GM12878 (cell line): ENCODE measurements around the gene TRIM32. TPM values are rescaled to one million over a fixed set of nuclear protein-coding genes. Genes with fewer than 3 reads are reported as not detected.

Experiments used
- ATAC-seq: fragments of 200-7000 bp; cut with Tn5 transposase; 3 replicates; pipeline ENCODE4 v1.9.1; 2020; ENCODE audit warnings: mild to moderate bottlenecking, moderate library complexity
- BruUV-seq: library from RNA; stranded (reverse); fragments of 400-500 nt; replicated peaks from 2 replicates; lab custom pipeline; 2021; lab: Mats Ljungman, UMichigan
- CTCF ChIA-PET: fragments of 300-600 bp; sonication (Branson Sonifier 250); formaldehyde crosslinking; extraction: SDS; loops from one replicate; lab custom pipeline; 2021; ENCODE audit warnings: inconsistent platforms; lab: Yijun Ruan, JAX
- POLR2A ChIA-PET: fragments of 350-600 bp; formaldehyde crosslinking; extraction: SDS; loops from one replicate; lab custom pipeline; 2021; ENCODE audit warnings: inconsistent platforms; lab: Charles Lee
- RAD21 ChIA-PET: fragments of 300-600 bp; sonication (Branson Sonifier 250); formaldehyde crosslinking; loops from one replicate; lab custom pipeline; 2023; ENCODE audit warnings: antibody characterized with exemption; ENCODE audit not compliant: unreplicated experiment; lab: Charles Lee
- SMC1A ChIA-PET: fragments of 300-600 bp; sonication (Branson Sonifier 250); formaldehyde crosslinking; loops from one replicate; lab custom pipeline; 2023; ENCODE audit not compliant: unreplicated experiment, uncharacterized antibody; lab: Charles Lee
- DNase-seq: peaks from one replicate; pipeline ENCODE4 v3.0.0-alpha.2; 2011; ENCODE audit warnings: low read depth, low spot score
- FAIRE-seq: peaks from 3 replicates; lab custom pipeline; 2011; peaks lifted over from hg19 to GRCh38; lab: Jason Lieb, UNC
- H2AFZ ChIP-seq: 2 replicates; pipeline ENCODE4 v1.6.0; 2011; ENCODE audit warnings: low read depth, low read length, control low read depth; ENCODE audit not compliant: control insufficient read depth
- H3K27ac ChIP-seq: 2 replicates; pipeline ENCODE4 v1.5.1; 2011; ENCODE audit warnings: control low read depth; ENCODE audit not compliant: control insufficient read depth, insufficient read depth
- H3K27me3 ChIP-seq, 2 experiments: replicated peaks in 1 of 2; 2 replicates each; pipeline versions ENCODE4 v1.6.0 to v1.6.1; 2011; ENCODE audit warnings: low read length in 1 of 2; ENCODE audit not compliant: control insufficient read depth in 2 of 2, insufficient read depth in 2 of 2
- H3K36me3 ChIP-seq, 2 experiments: 2 replicates each; pipeline ENCODE4 v1.5.1; 2011; ENCODE audit warnings: low read length in 1 of 2; ENCODE audit not compliant: control insufficient read depth in 2 of 2, insufficient read depth in 2 of 2
- H3K4me1 ChIP-seq: 2 replicates; pipeline ENCODE4 v1.6.1; 2011; ENCODE audit warnings: mild to moderate bottlenecking, low read length, moderate library complexity, mixed read lengths; ENCODE audit not compliant: control insufficient read depth, insufficient read depth
- H3K4me2 ChIP-seq: 2 replicates; pipeline ENCODE4 v1.6.0; 2011; ENCODE audit warnings: control low read depth; ENCODE audit not compliant: control insufficient read depth, insufficient read depth
- H3K4me3 ChIP-seq: fragments of 200-600 bp; sonication (generic); 2 replicates; pipeline ENCODE4 v1.5.1; 2016
- H3K79me2 ChIP-seq: 2 replicates; pipeline ENCODE4 v1.6.0; 2011; ENCODE audit warnings: low read length; ENCODE audit not compliant: control insufficient read depth, insufficient read depth
- H3K9ac ChIP-seq: 2 replicates; pipeline ENCODE4 v1.8.0; 2011; ENCODE audit warnings: low read length, control low read depth, mixed read lengths; ENCODE audit not compliant: control insufficient read depth, insufficient read depth
- H3K9me3 ChIP-seq: replicated peaks from 3 replicates; pipeline ENCODE4 v1.5.1; 2011; ENCODE audit warnings: mild to moderate bottlenecking, low read length; ENCODE audit not compliant: control insufficient read depth, insufficient read depth
- H4K20me1 ChIP-seq: 2 replicates; pipeline ENCODE4 v1.6.0; 2011; ENCODE audit not compliant: control insufficient read depth, insufficient read depth
- CREM ChIP-seq: IDR thresholded peaks from 2 replicates; pipeline ENCODE4 v1.6.1; 2014; ENCODE audit warnings: antibody characterized with exemption, low read depth
- ETV6 ChIP-seq, 2 experiments: fragments of 450-650 bp in 1 of 2; IDR thresholded peaks in 1 of 2; conservative IDR thresholded peaks in 1 of 2; 2 replicates each; pipeline ENCODE4 v1.6.1; 2014; ENCODE audit warnings: antibody characterized with exemption in 1 of 2, borderline replicate concordance in 1 of 2, low read depth in 1 of 2, mild to moderate bottlenecking in 1 of 2, moderate library complexity in 1 of 2
- JUND ChIP-seq: IDR thresholded peaks from 2 replicates; pipeline ENCODE4 v1.6.1; 2012; ENCODE audit warnings: low read depth, mild to moderate bottlenecking, low read length, improper control_type of control experiment, moderate library complexity
- MTA2 ChIP-seq: fragments of 450-650 bp; IDR thresholded peaks from 2 replicates; pipeline ENCODE4 v1.6.1; 2016; ENCODE audit warnings: low read depth, mild to moderate bottlenecking, moderate library complexity
- SUPT20H ChIP-seq: IDR thresholded peaks from 2 replicates; pipeline ENCODE4 v1.6.1; 2011; ENCODE audit warnings: low read depth, mild to moderate bottlenecking, low read length, moderate library complexity, borderline replicate concordance; ENCODE audit not compliant: control insufficient read depth
- YY1 ChIP-seq: IDR thresholded peaks from 2 replicates; pipeline ENCODE4 v1.6.1; 2011; ENCODE audit warnings: low read depth, mild to moderate bottlenecking, low read length
- ZNF687 ChIP-seq: fragments of 450-650 bp; IDR thresholded peaks from 2 replicates; pipeline ENCODE4 v1.6.1; 2017; ENCODE audit warnings: mild to moderate bottlenecking, moderate library complexity
- WGBS: methylation state at CpG from one replicate; pipeline ENCODE4 v1.1.6; 2016; ENCODE audit warnings: low lambda C conversion rate; ENCODE audit not compliant: insufficient replicate concordance, insufficient coverage; ENCODE audit errors: missing lambda C conversion rate; 5-methylcytosine and 5-hydroxymethylcytosine counted together
- in situ Hi-C: fragments of 300-500 bp; cut with MboI; formaldehyde crosslinking; loops from 9 replicates; pipeline ENCODE4 v1.14.3; 2018; ENCODE audit warnings: mixed read lengths
- intact Hi-C: fragments of 100-400 bp; cut with micrococcal nuclease; formaldehyde crosslinking; loops from one replicate; pipeline ENCODE4 v1.14.2; 2022; ENCODE audit not compliant: unreplicated experiment
- polyA plus RNA-seq, 11 experiments: library from polyadenylated mRNA; depleted of rRNA in 4 of 11; unstranded in 6 of 11; stranded (reverse) in 5 of 11; fragments of >200 nt; fragmentation: Nextera tagmentation in 4 of 11; fragmentation: Illumina TruSeq in 1 of 11; extraction: Ambion mirVana in 4 of 11; extraction: Trizol in 1 of 11; gene quantifications; 1 replicate in 1 of 11; 2 replicates in 10 of 11; pipeline versions ENCODE4 v1.2.1 to v1.2.3, GENCODE V29; 2011 to 2016; ENCODE audit warnings: inconsistent platforms in 2 of 11, missing spikeins in 2 of 11, low read depth in 1 of 11
- total RNA-seq, 4 experiments: library from RNA; depleted of rRNA in 3 of 4; stranded (reverse); fragments of >200 nt in 3 of 4; fragmentation: Illumina TruSeq in 1 of 4; extraction: Trizol in 1 of 4; gene quantifications; 2 replicates each; pipeline versions ENCODE4 v1.2.1 to v1.2.3, GENCODE V29; 2013 to 2021

Gene TRIM32
- total and polyA plus RNA-seq, 10 of the 15 experiments (the other 5 are each of a cell fraction or from before 2014, with no cell fraction given): 7.1 to 23.8 (median 12.2) TPM

DNA sequence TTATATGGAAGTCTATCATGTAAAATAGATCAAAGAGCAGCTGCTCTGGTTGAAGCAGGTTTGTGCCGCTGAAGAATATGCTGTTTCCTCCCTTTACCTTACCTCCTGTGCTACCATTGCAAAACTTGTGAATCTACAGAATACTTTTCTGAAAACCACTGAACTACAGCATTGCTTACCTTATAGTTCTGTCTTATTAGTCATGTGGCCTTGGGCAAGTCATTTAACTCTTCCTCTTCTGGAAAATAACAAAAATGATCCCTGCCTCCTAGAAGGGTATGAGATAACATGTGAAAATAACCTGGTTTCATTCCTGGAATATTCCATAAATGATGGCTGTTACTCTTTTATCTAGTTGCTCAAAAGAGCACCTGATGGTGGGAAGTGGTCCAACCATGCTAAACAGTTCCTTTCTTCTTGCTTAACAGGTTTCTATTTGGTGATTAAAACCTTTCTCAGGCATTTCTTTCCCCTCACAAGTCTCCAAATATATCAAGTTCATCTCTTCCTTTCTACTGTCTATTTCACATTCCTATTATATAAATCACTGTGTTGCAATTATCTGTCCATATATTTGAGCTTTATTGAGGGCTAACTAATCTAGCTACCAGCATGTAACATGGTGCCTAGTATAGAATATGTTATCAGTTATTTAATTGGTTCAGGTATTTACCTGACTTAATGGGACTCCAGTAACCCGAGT is 15.0 kb downstream of the TRIM32 start:
- no peaks in the 10 kb centered on the region; the same call in 1 of the 2 replicates for H3K79me2 ChIP-seq
- H3K36me3 ChIP-seq: peaks cover 15 to 21% of the 10 kb centered on the region in 2 experiments
- no TSS peak for BruUV-seq
- no peak for TF ChIP-seq ZNF687
- no peak for TF ChIP-seq SUPT20H
- no peak for TF ChIP-seq CREM
- no peak for TF ChIP-seq MTA2
- no peak for TF ChIP-seq ETV6 (conservative IDR thresholded peaks at IDR 0.05 in 1 of 2, IDR thresholded peaks at IDR 0.05 in 1 of 2; ENCODE audit: borderline replicate concordance in 1 of 2, low read depth in 1 of 2)
- no peak for TF ChIP-seq YY1
- no peak for TF ChIP-seq JUND
- RAD21 ChIA-PET: interaction anchor here (0.5 kb wide), 1 partner anchor 44 kb away, joined by 5 read pairs; no protein-coding TSS in a partner anchor
- H3K4me3 ChIP-seq: no peak overlapping the region
- ATAC-seq (no peak), FAIRE-seq (no peak), DNase-seq (no peak)
- SMC1A ChIA-PET: interaction anchor here (0.7 kb wide), 1 partner anchor 26 kb away, joined by 3 read pairs; no protein-coding TSS in a partner anchor
- H2AFZ ChIP-seq: no peak overlapping the region
- no peaks in the 10 kb centered on the region; the same call in 2 of the 3 replicates for H3K9me3 ChIP-seq
- H4K20me1 ChIP-seq: no peaks in the 10 kb centered on the region
- CTCF ChIA-PET: no interaction called here
- 50% methylated on average over 2 of the region's 2 CpGs for WGBS
- intact Hi-C loops (no loop called here), in situ Hi-C loops (no loop called here)
- H3K27ac ChIP-seq: no peak overlapping the region
- no peaks in the 10 kb centered on the region for H3K4me1 ChIP-seq
- H3K27me3 ChIP-seq: no peaks in the 10 kb centered on the region
- POLR2A ChIA-PET: interaction anchor here (0.6 kb wide), 1 partner anchor 12 kb away, joined by 5 read pairs; no protein-coding TSS in a partner anchor
- H3K4me2 ChIP-seq: no peak overlapping the region
- H3K9ac ChIP-seq: no peak overlapping the region
